Mammary epithelial cell (primary cell): ENCODE data around the gene RABL6.

Experiments
- EZH2 ChIP-seq: IDR thresholded peaks from 2 replicates; pipeline ENCODE4 v1.6.1; 2012; ENCODE audit warnings: low read length, inconsistent platforms, borderline replicate concordance
- TF ChIP-seq, protein P1 (sequence below), 2 donors: IDR thresholded peaks in 1 of 2; conservative IDR thresholded peaks in 1 of 2; 2 replicates each; pipeline ENCODE4 v1.5.1; 2011 to 2012; ENCODE audit warnings: inconsistent platforms in 2 of 2, low read length in 2 of 2, mild to moderate bottlenecking in 2 of 2, control low read depth in 1 of 2, low read depth in 1 of 2; ENCODE audit not compliant: insufficient read depth in 1 of 2; ENCODE audit errors: extremely low read depth in 1 of 2

DNA sequence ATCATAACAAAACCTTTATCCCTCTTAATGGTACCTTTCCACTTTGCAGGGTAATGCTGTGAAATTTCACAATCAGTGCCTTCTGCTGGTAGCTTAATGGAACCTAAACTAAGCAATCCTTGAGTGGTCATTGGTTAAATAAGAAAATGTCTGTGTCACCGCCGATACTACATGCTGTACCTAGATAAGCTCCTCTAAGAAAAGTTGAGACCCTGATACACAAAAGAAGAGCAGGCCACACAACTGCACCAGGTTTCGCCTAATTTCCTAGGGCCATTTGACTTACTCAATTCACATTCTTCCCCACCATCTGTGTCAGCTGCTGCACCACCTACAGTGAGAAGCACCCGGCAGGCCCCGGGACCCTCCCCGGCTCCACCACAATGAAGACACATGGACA, 67.4 kb downstream of the RABL6 start:
- TF ChIP-seq, protein P1, sequence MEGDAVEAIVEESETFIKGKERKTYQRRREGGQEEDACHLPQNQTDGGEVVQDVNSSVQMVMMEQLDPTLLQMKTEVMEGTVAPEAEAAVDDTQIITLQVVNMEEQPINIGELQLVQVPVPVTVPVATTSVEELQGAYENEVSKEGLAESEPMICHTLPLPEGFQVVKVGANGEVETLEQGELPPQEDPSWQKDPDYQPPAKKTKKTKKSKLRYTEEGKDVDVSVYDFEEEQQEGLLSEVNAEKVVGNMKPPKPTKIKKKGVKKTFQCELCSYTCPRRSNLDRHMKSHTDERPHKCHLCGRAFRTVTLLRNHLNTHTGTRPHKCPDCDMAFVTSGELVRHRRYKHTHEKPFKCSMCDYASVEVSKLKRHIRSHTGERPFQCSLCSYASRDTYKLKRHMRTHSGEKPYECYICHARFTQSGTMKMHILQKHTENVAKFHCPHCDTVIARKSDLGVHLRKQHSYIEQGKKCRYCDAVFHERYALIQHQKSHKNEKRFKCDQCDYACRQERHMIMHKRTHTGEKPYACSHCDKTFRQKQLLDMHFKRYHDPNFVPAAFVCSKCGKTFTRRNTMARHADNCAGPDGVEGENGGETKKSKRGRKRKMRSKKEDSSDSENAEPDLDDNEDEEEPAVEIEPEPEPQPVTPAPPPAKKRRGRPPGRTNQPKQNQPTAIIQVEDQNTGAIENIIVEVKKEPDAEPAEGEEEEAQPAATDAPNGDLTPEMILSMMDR (conservative IDR thresholded peaks at IDR 0.05 in 1 of 2, IDR thresholded peaks at IDR 0.05 in 1 of 2; ENCODE audit: extremely low read depth in 1 of 2, insufficient read depth in 1 of 2, low read depth in 1 of 2, low read length in 2 of 2): no peak
- TF ChIP-seq EZH2: no peak
